Spleen (tissue), 11 donors: ENCODE measurements around the gene TAOK3. TPM values are rescaled to one million over a fixed set of nuclear protein-coding genes. Genes with fewer than 3 reads are reported as not detected.
"Not testable (repeated sequence)": the region's sequence is repeated elsewhere in the genome, so short reads cannot be mapped to it uniquely, and the experiment has no call there.

Source experiments
- DNase-seq: peaks from one replicate; pipeline ENCODE4 v3.0.0-alpha.2; 2020
- H3K27ac ChIP-seq, 8 donors: fragments of 200-600 bp; sonication (generic) in 7 of 8; 1 replicate in 4 of 8; 2 replicates in 4 of 8; pipeline versions ENCODE4 v1.5.0 to v1.8.0; 2016 to 2021; ENCODE audit warnings: inconsistent platforms in 4 of 8, mild to moderate bottlenecking in 4 of 8, moderate library complexity in 1 of 8
- H3K27me3 ChIP-seq, 7 donors: fragments of 200-600 bp; sonication (generic) in 6 of 7; replicated peaks in 1 of 7; 1 replicate in 4 of 7; 2 replicates in 3 of 7; pipeline versions ENCODE4 v1.5.0 to v1.8.0; 2016 to 2021; ENCODE audit warnings: inconsistent platforms in 3 of 7, mild to moderate bottlenecking in 1 of 7
- H3K36me3 ChIP-seq, 6 donors: fragments of 200-600 bp; sonication (generic) in 5 of 6; 1 replicate in 4 of 6; 2 replicates in 2 of 6; pipeline versions ENCODE4 v1.5.0 to v1.8.0; 2016 to 2021; ENCODE audit warnings: inconsistent platforms in 2 of 6
- H3K4me1 ChIP-seq, 6 donors: fragments of 200-600 bp; sonication (generic) in 5 of 6; 1 replicate in 3 of 6; 2 replicates in 3 of 6; pipeline versions ENCODE4 v1.5.0 to v1.8.0; 2016 to 2021; ENCODE audit warnings: inconsistent platforms in 3 of 6
- H3K4me3 ChIP-seq, 8 donors: fragments of 200-600 bp; sonication (generic) in 7 of 8; 1 replicate in 4 of 8; 2 replicates in 4 of 8; pipeline versions ENCODE4 v1.5.0 to v1.8.0; 2016 to 2021; ENCODE audit warnings: inconsistent platforms in 4 of 8, mild to moderate bottlenecking in 4 of 8, moderate library complexity in 2 of 8
- H3K9me3 ChIP-seq, 8 donors: fragments of 200-600 bp; sonication (generic) in 7 of 8; 1 replicate in 4 of 8; 2 replicates in 4 of 8; pipeline versions ENCODE4 v1.5.0 to v1.8.0; 2016 to 2021; ENCODE audit warnings: inconsistent platforms in 4 of 8
- CTCF ChIP-seq, 11 experiments: fragments of 200-600 bp in 7 of 11; fragments of 450-650 bp in 4 of 11; sonication (generic) in 4 of 11; IDR thresholded peaks in 8 of 11; conservative IDR thresholded peaks in 3 of 11; 1 replicate in 7 of 11; 2 replicates in 4 of 11; pipeline versions ENCODE4 v1.4.0 to v1.8.0; 2016 to 2021; ENCODE audit warnings: antibody characterized with exemption in 11 of 11, inconsistent platforms in 4 of 11, mild to moderate bottlenecking in 1 of 11
- POLR2A ChIP-seq, 3 donors: fragments of 450-650 bp; IDR thresholded peaks; one replicate each; pipeline ENCODE4 v1.5.1; 2017; ENCODE audit warnings: antibody characterized with exemption in 3 of 3, mild to moderate bottlenecking in 1 of 3
- POLR2AphosphoS5 ChIP-seq, 3 donors: sonication (generic); formaldehyde crosslinking; IDR thresholded peaks; one replicate each; pipeline ENCODE4 v1.5.1; 2017; ENCODE audit warnings: antibody characterized with exemption in 3 of 3
- WGBS, 5 donors: extraction: QIAGEN DNeasy Blood & Tissue Kit in 3 of 5; methylation state at CpG; one replicate each; pipeline versions ENCODE4 v1.1.5 to v1.1.7; 2013 to 2018; 5-methylcytosine and 5-hydroxymethylcytosine counted together
- intact Hi-C: fragments of 100-400 bp; cut with DNase I; formaldehyde crosslinking; loops from one replicate; pipeline ENCODE4 v1.15.0; 2023; ENCODE audit warnings: low total_unique reads
- polyA plus RNA-seq, 3 donors: library from polyadenylated mRNA; stranded (reverse); fragments of 200-250 nt; gene quantifications; one replicate each; pipeline ENCODE4 v1.2.1, GENCODE V29; 2013
- total RNA-seq, 7 donors: library from RNA; depleted of rRNA in 3 of 7; stranded (reverse); fragments of >200 nt in 3 of 7; fragmentation: NEBNext Ultra II Directional in 4 of 7; extraction: Animal tissue kit (Norgen Biotek cat#: 25700) in 4 of 7; gene quantifications; one replicate each; pipeline versions ENCODE4 v1.1.0 to v1.2.1, GENCODE V29; 2016 to 2021
- donor health status: healthy with polysubstance abuse.
- donor health status: DM: no; HTN: no; CAD: no; lungs with moderate emphysema.
- donor health status: DM: no; HTN: no; CAD: no.
- donor health status: Bipolar disorder and iron deficiency.
- donor health status: healthy.
- donor health status: DM: no; HTN: no; CAD: no.
- donor health status: DM: yes; HTN: yes; CAD: no.

The TAOK3 gene
- total and polyA plus RNA-seq, 10 donors, result 12.7 to 80.8 (median 56.5) TPM

GRCh38 chr12:118409834-118410233, 37.1 kb upstream of the TAOK3 start:
- 89 to 96% (median 94%) methylated on average over 2 of the region's 2 CpGs for WGBS, 5 donors

GRCh38 chr12:118408241-118408640, 35.5 kb upstream of the TAOK3 start:
- H3K4me1 ChIP-seq, H3K4me3 ChIP-seq, H3K27ac ChIP-seq, DNase-seq, H3K9me3 ChIP-seq, H3K27me3 ChIP-seq: not testable (repeated sequence)
- peaks cover 12 to 100% (median 81%) of the 10 kb centered on the region in 6 donors for H3K36me3 ChIP-seq
- 84 to 97% (median 93%) methylated on average over 8 of the region's 8 CpGs for WGBS, 5 donors
- intact Hi-C loops, result loop anchor here (10.0 kb wide), 1 partner anchor 1137 kb away; no protein-coding TSS in a partner anchor

More at GRCh38 chr12:118409834-118410233, 37.1 kb upstream of the TAOK3 start:
- Histone ChIP-seq H3K4me1 (no peaks in the 10 kb centered on the region), H3K27me3 (no peaks in the 10 kb centered on the region), H3K4me3 (no peak overlapping the region), H3K36me3 (peaks cover 12 to 100% (median 82%) of the 10 kb centered on the region in 6 donors), H3K9me3 (peaks cover 0 to 7% (median 0%) of the 10 kb centered on the region in 8 donors), H3K27ac (no peak overlapping the region)
- no peak for TF ChIP-seq POLR2AphosphoS5 (IDR thresholded peaks at IDR 0.05)
- no peak for TF ChIP-seq POLR2A (IDR thresholded peaks at IDR 0.05)
- no peak for TF ChIP-seq CTCF (IDR thresholded peaks at IDR 0.05 in 8 of 11, conservative IDR thresholded peaks at IDR 0.05 in 3 of 11)
- no peak for DNase-seq
- intact Hi-C loops, result loop anchor here (10.0 kb wide), 1 partner anchor 1135 kb away; no protein-coding TSS in a partner anchor

- 39 to 45% (median 43%) methylated on average over 4 of the region's 4 CpGs for WGBS, 5 donors
- TF ChIP-seq POLR2AphosphoS5 (IDR thresholded peaks at IDR 0.05), result no peak
- peak in 8 of 11 experiments; percentile 40 to 66 (median 55) for TF ChIP-seq CTCF (IDR thresholded peaks at IDR 0.05 in 8 of 11, conservative IDR thresholded peaks at IDR 0.05 in 3 of 11)
- H3K4me1 ChIP-seq, result no peaks in the 10 kb centered on the region
- no peak for DNase-seq
- no peak overlapping the region for H3K4me3 ChIP-seq
- H3K27me3 ChIP-seq, result no peaks in the 10 kb centered on the region
- intact Hi-C loops, result loop anchor here (10.0 kb wide), 1 partner anchor 1140 kb away; no protein-coding TSS in a partner anchor
- H3K9me3 ChIP-seq, result no peaks in the 10 kb centered on the region
- peaks cover 0 to 100% (median 76%) of the 10 kb centered on the region in 6 donors for H3K36me3 ChIP-seq
- no peak overlapping the region for H3K27ac ChIP-seq
Observed at GRCh38 chr12:118404876-118405521, 32.3 kb upstream of the TAOK3 start.

- H3K4me1 ChIP-seq, result no peaks in the 10 kb centered on the region
- DNase-seq, result no peak
- no peaks in the 10 kb centered on the region for H3K27me3 ChIP-seq
- H3K36me3 ChIP-seq, result peaks cover 0 to 100% (median 83%) of the 10 kb centered on the region in 6 donors
- H3K27ac ChIP-seq, result no peak overlapping the region
- intact Hi-C loops, result loop anchor here (10.0 kb wide), 1 partner anchor 1143 kb away; no protein-coding TSS in a partner anchor
- no peak overlapping the region for H3K4me3 ChIP-seq
- 77 to 92% (median 87%) methylated on average over 6 of the region's 6 CpGs for WGBS, 5 donors
- TF ChIP-seq POLR2AphosphoS5 (IDR thresholded peaks at IDR 0.05), result no peak
- TF ChIP-seq CTCF (IDR thresholded peaks at IDR 0.05 in 8 of 11, conservative IDR thresholded peaks at IDR 0.05 in 3 of 11), result no peak
- no peak for TF ChIP-seq POLR2A (IDR thresholded peaks at IDR 0.05)
- H3K9me3 ChIP-seq, result no peaks in the 10 kb centered on the region
Observed at GRCh38 chr12:118402251-118402650, 29.5 kb upstream of the TAOK3 start.
